ENCODE data around the gene NCKAP5. TPM values are rescaled to one million over a fixed set of nuclear protein-coding genes. Genes with fewer than 3 reads are reported as not detected.

Gene NCKAP5
- total RNA-seq, 5 donors from 2014 or later (not counting 1 experiment from before 2014, with no cell fraction given) = 0.06 TPM; not detected in 4

DNA sequence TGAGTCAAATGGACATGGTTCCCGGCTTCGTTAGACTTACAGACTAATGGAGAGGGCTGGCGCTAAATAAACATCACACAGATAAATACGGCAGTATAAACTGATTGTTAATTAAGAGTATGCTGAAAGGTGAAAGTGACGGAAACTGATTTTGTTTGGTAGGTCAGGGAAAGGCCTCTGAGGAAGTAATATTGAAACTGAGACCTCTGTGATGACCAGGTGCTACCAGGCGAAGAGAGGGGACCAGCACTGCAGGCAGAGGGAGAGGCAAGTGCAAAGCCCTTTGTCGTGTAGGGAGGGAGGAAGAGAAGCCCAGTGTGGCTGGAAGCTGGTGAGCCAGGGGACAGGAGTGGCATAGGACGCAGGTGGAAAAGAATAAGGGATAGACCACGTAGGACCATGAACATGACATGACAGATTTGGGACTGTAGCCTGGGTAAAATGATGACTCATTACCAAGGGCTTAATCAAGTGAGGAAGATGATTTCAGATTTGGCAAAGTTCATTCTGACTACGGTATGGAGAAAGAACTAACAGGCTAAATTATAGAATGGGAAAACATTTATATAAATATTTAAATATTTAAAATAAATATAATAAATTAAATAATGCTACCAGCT is 433.1 kb downstream of the NCKAP5 start:
- Mint-ChIP-seq H3K4me3 (no peak overlapping the region), H3K27ac (no peak overlapping the region), H3K27me3 (no peaks in the 10 kb centered on the region), H3K4me1 (no peaks in the 10 kb centered on the region), H3K9me3 (peaks cover 0 to 14% (median 8%) of the 10 kb centered on the region in 3 donors), H3K36me3 (no peaks in the 10 kb centered on the region)
- Histone ChIP-seq H3K36me3 (ENCODE audit: control insufficient read depth in 2 of 2, extremely low read depth in 1 of 2, insufficient read depth in 1 of 2, low read length in 1 of 2) (no peaks in the 10 kb centered on the region), H3K27ac (ENCODE audit: low read length) (no peak overlapping the region), H3K9me3 (no peaks in the 10 kb centered on the region), H3K4me3 (ENCODE audit: control insufficient read depth in 1 of 2, extremely low read depth in 1 of 2, low read length in 1 of 2) (no peak overlapping the region), H3K4me1 (ENCODE audit: control insufficient read depth in 1 of 2, extremely low read depth in 1 of 2, insufficient read depth in 2 of 2, low read length in 2 of 2) (no peaks in the 10 kb centered on the region), H3K27me3 (replicated peaks in 1 of 2; ENCODE audit: control insufficient read depth in 2 of 2, extremely low read depth in 1 of 2, insufficient read depth in 2 of 2, low read length in 1 of 2) (no peaks in the 10 kb centered on the region)
- ChIA-PET POLR2A (no interaction called here), CTCF (interaction anchor here in 1 of 2 donors (0.6 kb wide), 1 partner anchor 29 kb away, joined by 3 read pairs; no protein-coding TSS in a partner anchor)
- DNase-seq (no peak), ATAC-seq (replicated peaks in 1 of 4) (no peak)
- WGBS (ENCODE audit: insufficient coverage) = 62% methylated on average over 4 of the region's 10 CpGs

DNA sequence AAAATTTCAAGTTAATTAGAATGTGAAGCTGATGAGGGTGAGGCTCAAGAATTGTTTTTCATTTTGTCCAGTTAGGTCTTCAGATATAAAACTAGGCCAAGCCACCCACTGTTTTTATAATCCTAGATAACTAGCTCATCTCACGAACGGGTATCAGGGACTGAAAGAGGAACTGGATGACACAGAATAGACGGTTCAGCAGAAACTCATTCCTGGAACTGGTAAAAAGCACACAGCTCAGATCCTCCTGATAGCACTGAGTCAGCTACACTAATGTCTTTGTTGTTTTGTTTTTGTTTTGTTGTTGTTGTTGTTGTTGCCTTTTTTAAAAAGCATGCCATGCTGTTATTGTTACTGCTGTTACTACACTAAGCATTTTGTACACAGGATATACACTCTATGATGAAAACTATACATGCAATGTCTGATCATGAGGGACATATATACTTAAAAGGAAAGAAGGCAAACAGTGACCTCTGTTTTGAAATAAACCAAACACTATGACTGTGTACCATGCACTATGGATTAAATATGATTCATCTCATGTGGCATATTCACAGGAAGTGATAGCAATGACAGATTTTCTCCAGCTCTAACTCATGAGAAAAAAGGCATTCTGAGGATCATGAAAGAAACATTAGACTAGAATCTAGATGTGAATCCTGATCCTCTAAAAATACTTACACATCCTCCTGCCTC is 437.6 kb downstream of the NCKAP5 start:
- no peaks in the 10 kb centered on the region for H3K4me1 Mint-ChIP-seq
- peaks cover 2 to 9% (median 8%) of the 10 kb centered on the region in 3 donors for H3K9me3 Mint-ChIP-seq
- POLR2A ChIA-PET = interaction anchor here in 1 of 2 donors (0.5 kb wide), 1 partner anchor 151 kb away, joined by 4 read pairs; no protein-coding TSS in a partner anchor
- CTCF ChIA-PET = no interaction called here
- DNase-seq = no peak
- Histone ChIP-seq H3K36me3 (ENCODE audit: control insufficient read depth in 2 of 2, extremely low read depth in 1 of 2, insufficient read depth in 1 of 2, low read length in 1 of 2) (no peaks in the 10 kb centered on the region), H3K27ac (ENCODE audit: low read length) (no peak overlapping the region), H3K4me1 (ENCODE audit: control insufficient read depth in 1 of 2, extremely low read depth in 1 of 2, insufficient read depth in 2 of 2, low read length in 2 of 2) (no peaks in the 10 kb centered on the region), H3K4me3 (ENCODE audit: control insufficient read depth in 1 of 2, extremely low read depth in 1 of 2, low read length in 1 of 2) (no peak overlapping the region), H3K27me3 (replicated peaks in 1 of 2; ENCODE audit: control insufficient read depth in 2 of 2, extremely low read depth in 1 of 2, insufficient read depth in 2 of 2, low read length in 1 of 2) (no peaks in the 10 kb centered on the region), H3K9me3 (no peaks in the 10 kb centered on the region)
- no peak overlapping the region for H3K4me3 Mint-ChIP-seq
- WGBS (ENCODE audit: insufficient coverage) = 60% methylated on average over 1 of the region's 3 CpGs
- no peak for ATAC-seq (replicated peaks in 1 of 4)
- no peaks in the 10 kb centered on the region for H3K27me3 Mint-ChIP-seq
- no peaks in the 10 kb centered on the region for H3K36me3 Mint-ChIP-seq
- H3K27ac Mint-ChIP-seq = no peak overlapping the region

DNA sequence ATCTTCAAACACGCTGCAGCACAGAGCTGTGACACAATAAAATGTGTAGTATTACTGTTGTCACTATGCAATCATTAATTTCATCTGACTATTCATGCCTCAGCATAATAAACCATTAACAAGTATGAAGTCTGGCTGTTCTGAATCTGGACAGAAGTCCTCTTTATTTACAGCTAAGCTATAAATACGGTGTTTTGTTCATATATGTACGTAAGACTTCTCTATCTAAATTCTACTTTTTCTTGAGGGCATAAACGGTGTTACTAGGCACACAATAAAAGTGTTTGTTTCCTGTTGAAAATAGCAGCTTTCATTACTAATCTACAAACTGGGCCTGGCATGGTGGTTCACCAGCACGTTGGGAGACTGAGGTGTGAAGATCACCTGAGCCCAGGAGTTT is 443.8 kb downstream of the NCKAP5 start:
- no CpG with 5 or more reads among the region's 5 CpGs for WGBS (ENCODE audit: insufficient coverage)
- Histone ChIP-seq H3K4me3 (ENCODE audit: control insufficient read depth in 1 of 2, extremely low read depth in 1 of 2, low read length in 1 of 2) (no peak overlapping the region), H3K27ac (ENCODE audit: low read length) (no peak overlapping the region), H3K36me3 (ENCODE audit: control insufficient read depth in 2 of 2, extremely low read depth in 1 of 2, insufficient read depth in 1 of 2, low read length in 1 of 2) (no peaks in the 10 kb centered on the region), H3K27me3 (replicated peaks in 1 of 2; ENCODE audit: control insufficient read depth in 2 of 2, extremely low read depth in 1 of 2, insufficient read depth in 2 of 2, low read length in 1 of 2) (no peaks in the 10 kb centered on the region), H3K4me1 (ENCODE audit: control insufficient read depth in 1 of 2, extremely low read depth in 1 of 2, insufficient read depth in 2 of 2, low read length in 2 of 2) (no peaks in the 10 kb centered on the region), H3K9me3 (no peaks in the 10 kb centered on the region)
- POLR2A ChIA-PET = no interaction called here
- no peak overlapping the region for H3K4me3 Mint-ChIP-seq
- no peak overlapping the region for H3K27ac Mint-ChIP-seq
- no peaks in the 10 kb centered on the region for H3K36me3 Mint-ChIP-seq
- no peak for DNase-seq
- H3K4me1 Mint-ChIP-seq = no peaks in the 10 kb centered on the region
- CTCF ChIA-PET = no interaction called here
- H3K9me3 Mint-ChIP-seq = peaks cover 0 to 7% (median 5%) of the 10 kb centered on the region in 3 donors
- no peaks in the 10 kb centered on the region for H3K27me3 Mint-ChIP-seq
- no peak for ATAC-seq (replicated peaks in 1 of 4)

GRCh38 chr2:133123904-133124303 is 444.4 kb downstream of the NCKAP5 start:
- peaks cover 0 to 7% (median 5%) of the 10 kb centered on the region in 3 donors for H3K9me3 Mint-ChIP-seq
- Histone ChIP-seq H3K4me1 (ENCODE audit: control insufficient read depth in 1 of 2, extremely low read depth in 1 of 2, insufficient read depth in 2 of 2, low read length in 2 of 2) (no peaks in the 10 kb centered on the region), H3K36me3 (ENCODE audit: control insufficient read depth in 2 of 2, extremely low read depth in 1 of 2, insufficient read depth in 1 of 2, low read length in 1 of 2) (no peaks in the 10 kb centered on the region), H3K27ac (ENCODE audit: low read length) (no peak overlapping the region), H3K9me3 (no peaks in the 10 kb centered on the region), H3K27me3 (replicated peaks in 1 of 2; ENCODE audit: control insufficient read depth in 2 of 2, extremely low read depth in 1 of 2, insufficient read depth in 2 of 2, low read length in 1 of 2) (no peaks in the 10 kb centered on the region), H3K4me3 (ENCODE audit: control insufficient read depth in 1 of 2, extremely low read depth in 1 of 2, low read length in 1 of 2) (no peak overlapping the region)
- no peak overlapping the region for H3K27ac Mint-ChIP-seq
- no peak overlapping the region for H3K4me3 Mint-ChIP-seq
- no peaks in the 10 kb centered on the region for H3K36me3 Mint-ChIP-seq
- ATAC-seq (replicated peaks in 1 of 4) = no peak
- H3K4me1 Mint-ChIP-seq = no peaks in the 10 kb centered on the region
- ChIA-PET POLR2A (no interaction called here), CTCF (no interaction called here)
- WGBS (ENCODE audit: insufficient coverage) = 80% methylated on average over 4 of the region's 5 CpGs
- no peaks in the 10 kb centered on the region for H3K27me3 Mint-ChIP-seq
- no peak for DNase-seq

DNA sequence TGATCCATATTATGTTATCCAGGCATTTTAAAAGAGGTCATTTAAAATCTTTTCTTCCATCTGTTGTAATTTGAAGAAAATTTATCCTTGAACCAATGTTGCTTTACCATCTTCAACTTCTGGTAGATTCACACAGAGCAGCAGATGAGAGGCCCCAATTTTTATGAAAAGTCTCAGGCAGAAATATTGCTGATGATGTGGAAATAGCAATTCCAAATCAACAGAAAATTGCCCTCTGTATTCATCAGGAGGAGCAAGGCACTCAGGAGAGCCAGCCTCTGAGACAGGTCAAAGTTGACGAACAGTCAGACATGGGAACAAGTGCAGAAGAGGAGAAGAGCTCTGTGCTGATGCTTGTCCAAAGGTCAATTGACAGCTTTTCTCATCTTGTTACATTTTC is 444.9 kb downstream of the NCKAP5 start:
- DNase-seq (no peak), ATAC-seq (replicated peaks in 1 of 4) (no peak)
- no peaks in the 10 kb centered on the region for H3K4me1 Mint-ChIP-seq
- H3K4me1 ChIP-seq (ENCODE audit: control insufficient read depth in 1 of 2, extremely low read depth in 1 of 2, insufficient read depth in 2 of 2, low read length in 2 of 2) = no peaks in the 10 kb centered on the region
- H3K27me3 Mint-ChIP-seq = no peaks in the 10 kb centered on the region
- H3K9me3 ChIP-seq = no peaks in the 10 kb centered on the region
- H3K9me3 Mint-ChIP-seq = peaks cover 0 to 7% (median 5%) of the 10 kb centered on the region in 3 donors
- no peaks in the 10 kb centered on the region for H3K36me3 ChIP-seq (ENCODE audit: control insufficient read depth in 2 of 2, extremely low read depth in 1 of 2, insufficient read depth in 1 of 2, low read length in 1 of 2)
- no peak overlapping the region for H3K4me3 ChIP-seq (ENCODE audit: control insufficient read depth in 1 of 2, extremely low read depth in 1 of 2, low read length in 1 of 2)
- H3K27ac Mint-ChIP-seq = no peak overlapping the region
- H3K4me3 Mint-ChIP-seq = no peak overlapping the region
- ChIA-PET POLR2A (no interaction called here), CTCF (no interaction called here)
- WGBS (ENCODE audit: insufficient coverage) = no CpG with 5 or more reads among the region's 1 CpG
- no peaks in the 10 kb centered on the region for H3K36me3 Mint-ChIP-seq
- no peak overlapping the region for H3K27ac ChIP-seq (ENCODE audit: low read length)
- no peaks in the 10 kb centered on the region for H3K27me3 ChIP-seq (replicated peaks in 1 of 2; ENCODE audit: control insufficient read depth in 2 of 2, extremely low read depth in 1 of 2, insufficient read depth in 2 of 2, low read length in 1 of 2)

DNA sequence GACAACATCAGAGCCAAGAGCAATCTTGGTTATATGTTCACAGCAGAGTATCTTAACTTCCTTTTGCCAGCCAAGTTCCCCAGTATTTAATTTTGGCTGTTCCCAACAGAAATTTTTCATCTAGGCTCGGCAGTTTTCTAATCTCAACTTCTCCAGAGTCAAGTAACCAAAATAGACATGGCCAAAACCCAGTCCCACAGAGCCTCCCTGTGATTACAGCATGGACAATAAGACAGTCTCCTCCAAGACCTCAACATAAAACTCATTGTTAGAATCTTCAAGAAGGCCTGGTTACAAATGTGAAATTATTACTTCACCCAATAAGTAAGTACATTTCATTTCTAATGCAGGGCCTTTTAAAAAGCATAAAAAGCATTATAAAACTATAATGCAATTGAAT is 445.7 kb downstream of the NCKAP5 start:
- CTCF ChIA-PET = no interaction called here
- no peak overlapping the region for H3K4me3 Mint-ChIP-seq
- no peak overlapping the region for H3K27ac Mint-ChIP-seq
- Histone ChIP-seq H3K27ac (ENCODE audit: low read length) (no peak overlapping the region), H3K36me3 (ENCODE audit: control insufficient read depth in 2 of 2, extremely low read depth in 1 of 2, insufficient read depth in 1 of 2, low read length in 1 of 2) (no peaks in the 10 kb centered on the region), H3K9me3 (no peaks in the 10 kb centered on the region), H3K27me3 (replicated peaks in 1 of 2; ENCODE audit: control insufficient read depth in 2 of 2, extremely low read depth in 1 of 2, insufficient read depth in 2 of 2, low read length in 1 of 2) (no peaks in the 10 kb centered on the region), H3K4me1 (ENCODE audit: control insufficient read depth in 1 of 2, extremely low read depth in 1 of 2, insufficient read depth in 2 of 2, low read length in 2 of 2) (no peaks in the 10 kb centered on the region), H3K4me3 (ENCODE audit: control insufficient read depth in 1 of 2, extremely low read depth in 1 of 2, low read length in 1 of 2) (no peak overlapping the region)
- ATAC-seq (replicated peaks in 1 of 4) = no peak
- no peaks in the 10 kb centered on the region for H3K4me1 Mint-ChIP-seq
- peaks cover 0 to 10% (median 5%) of the 10 kb centered on the region in 3 donors for H3K9me3 Mint-ChIP-seq
- WGBS (ENCODE audit: insufficient coverage) = 0% methylated on average over 1 of the region's 1 CpG
- POLR2A ChIA-PET = no interaction called here
- no peak for DNase-seq
- no peaks in the 10 kb centered on the region for H3K27me3 Mint-ChIP-seq
- H3K36me3 Mint-ChIP-seq = no peaks in the 10 kb centered on the region

Measured in T-cell (primary cell).